MM.1S (cell line): ENCODE measurements around the gene DSC1.
"Not testable (repeated sequence)": the region's sequence is repeated elsewhere in the genome, so short reads cannot be mapped to it uniquely, and the experiment has no call there.

Experiments
- DNase-seq: peaks from one replicate; pipeline ENCODE4 v3.0.0-alpha.2; 2015
- H2AFZ ChIP-seq: fragments of 300-600 bp; sonication (generic); 2 replicates; pipeline ENCODE4 v1.6.0; 2016; ENCODE audit warnings: antibody characterized with exemption, low read length
- H3F3A ChIP-seq: fragments of 300-600 bp; sonication (generic); 2 replicates; pipeline ENCODE4 v1.6.1; 2016; ENCODE audit warnings: mild to moderate bottlenecking, antibody characterized with exemption, low read length, moderate library complexity, mixed read lengths; ENCODE audit not compliant: insufficient read depth
- H3K27ac ChIP-seq: fragments of 300-600 bp; sonication (generic); 2 replicates; pipeline ENCODE4 v1.5.1; 2016; ENCODE audit warnings: mild to moderate bottlenecking, low read length
- H3K27me3 ChIP-seq: fragments of 300-600 bp; sonication (generic); replicated peaks from 2 replicates; pipeline ENCODE4 v1.6.0; 2016; ENCODE audit warnings: low read length; ENCODE audit not compliant: insufficient read depth
- H3K36me3 ChIP-seq: fragments of 300-600 bp; sonication (generic); replicated peaks from 2 replicates; pipeline ENCODE4 v1.6.1; 2016; ENCODE audit warnings: mild to moderate bottlenecking, low read length, mixed read lengths; ENCODE audit not compliant: insufficient read depth
- H3K4me1 ChIP-seq: fragments of 300-600 bp; sonication (generic); 2 replicates; pipeline ENCODE4 v1.6.1; 2016; ENCODE audit warnings: low read length, mixed read lengths
- H3K4me2 ChIP-seq: fragments of 300-600 bp; sonication (generic); 2 replicates; pipeline ENCODE4 v1.6.0; 2016; ENCODE audit warnings: low read depth, low read length
- H3K4me3 ChIP-seq: fragments of 300-600 bp; sonication (generic); 2 replicates; pipeline ENCODE4 v1.5.1; 2016; ENCODE audit warnings: low read length, mixed read lengths
- H3K79me2 ChIP-seq: fragments of 300-600 bp; sonication (generic); 2 replicates; pipeline ENCODE4 v1.6.1; 2016; ENCODE audit warnings: mixed run types, low read length, mixed read lengths
- H3K9ac ChIP-seq: fragments of 300-600 bp; sonication (generic); 2 replicates; pipeline ENCODE4 v1.6.1; 2016; ENCODE audit warnings: low read length, mixed read lengths
- H3K9me2 ChIP-seq: fragments of 300-600 bp; sonication (generic); replicated peaks from 2 replicates; pipeline ENCODE4 v1.6.1; 2016; ENCODE audit warnings: mild to moderate bottlenecking, low read length, mixed read lengths; ENCODE audit not compliant: insufficient read depth
- H3K9me3 ChIP-seq: fragments of 300-600 bp; sonication (generic); replicated peaks from 2 replicates; pipeline ENCODE4 v1.6.1; 2016; ENCODE audit warnings: mild to moderate bottlenecking, low read length, mixed read lengths; ENCODE audit not compliant: insufficient read depth
- H4K20me1 ChIP-seq: fragments of 300-600 bp; sonication (generic); 2 replicates; pipeline ENCODE4 v1.6.1; 2016; ENCODE audit warnings: mild to moderate bottlenecking, low read length, moderate library complexity, mixed read lengths; ENCODE audit not compliant: insufficient read depth
- EZH2 ChIP-seq: fragments of 300-600 bp; sonication (generic); optimal IDR thresholded peaks from 2 replicates; pipeline ENCODE3; 2017; ENCODE audit warnings: low read depth, mild to moderate bottlenecking, antibody characterized with exemption, low read length, mixed read lengths
- EZH2phosphoT487 ChIP-seq: fragments of 300-600 bp; sonication (generic); IDR thresholded peaks from 2 replicates; pipeline ENCODE4 v1.6.1; 2018; ENCODE audit warnings: antibody characterized with exemption, low read length
- TF ChIP-seq, protein P1 (sequence below): fragments of 300-600 bp; sonication (generic); IDR thresholded peaks from 2 replicates; pipeline ENCODE4 v1.5.1; 2016; ENCODE audit warnings: antibody characterized with exemption, low read length, mixed read lengths

The DSC1 gene

DNA sequence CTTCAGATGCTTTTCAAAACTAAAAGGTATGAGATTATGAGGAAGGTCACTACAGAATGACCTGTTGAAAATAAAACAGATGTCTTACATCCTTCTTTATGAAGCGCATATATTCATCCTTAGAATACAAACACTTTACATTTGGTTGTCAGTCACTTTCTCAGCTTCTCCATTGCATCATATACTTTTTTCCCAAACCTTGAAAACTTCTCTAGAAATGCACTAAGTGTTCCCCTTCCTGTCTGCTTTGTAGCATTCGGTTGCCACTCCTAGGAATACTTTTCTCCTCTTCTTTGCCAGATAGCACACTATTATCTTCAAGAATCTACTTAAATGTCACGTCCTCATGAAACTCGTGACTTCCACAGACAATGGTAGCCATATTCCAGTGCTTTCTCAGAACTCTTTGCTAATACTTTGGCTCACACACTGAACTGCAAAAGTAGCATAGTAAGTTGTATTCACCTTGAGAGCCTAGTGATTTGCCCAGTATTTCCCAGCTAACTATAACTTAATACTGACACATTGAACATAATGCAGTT lies 27.6 kb downstream of the DSC1 start:
- Histone ChIP-seq H3K79me2 (no peaks in the 10 kb centered on the region), H3F3A (no peaks in the 10 kb centered on the region), H3K36me3 (no peaks in the 10 kb centered on the region), H4K20me1 (no peaks in the 10 kb centered on the region), H3K9me3 (no peaks in the 10 kb centered on the region), H3K27ac (no peak overlapping the region), H3K4me1 (no peaks in the 10 kb centered on the region), H3K4me2 (no peak overlapping the region), H3K4me3 (no peak overlapping the region), H3K27me3 (no peaks in the 10 kb centered on the region), H3K9me2 (no peaks in the 10 kb centered on the region), H3K9ac (no peak overlapping the region), H2AFZ (no peak overlapping the region)
- no peak for DNase-seq
- no peak for TF ChIP-seq EZH2
- TF ChIP-seq EZH2phosphoT487, result no peak
- TF ChIP-seq, protein P1, sequence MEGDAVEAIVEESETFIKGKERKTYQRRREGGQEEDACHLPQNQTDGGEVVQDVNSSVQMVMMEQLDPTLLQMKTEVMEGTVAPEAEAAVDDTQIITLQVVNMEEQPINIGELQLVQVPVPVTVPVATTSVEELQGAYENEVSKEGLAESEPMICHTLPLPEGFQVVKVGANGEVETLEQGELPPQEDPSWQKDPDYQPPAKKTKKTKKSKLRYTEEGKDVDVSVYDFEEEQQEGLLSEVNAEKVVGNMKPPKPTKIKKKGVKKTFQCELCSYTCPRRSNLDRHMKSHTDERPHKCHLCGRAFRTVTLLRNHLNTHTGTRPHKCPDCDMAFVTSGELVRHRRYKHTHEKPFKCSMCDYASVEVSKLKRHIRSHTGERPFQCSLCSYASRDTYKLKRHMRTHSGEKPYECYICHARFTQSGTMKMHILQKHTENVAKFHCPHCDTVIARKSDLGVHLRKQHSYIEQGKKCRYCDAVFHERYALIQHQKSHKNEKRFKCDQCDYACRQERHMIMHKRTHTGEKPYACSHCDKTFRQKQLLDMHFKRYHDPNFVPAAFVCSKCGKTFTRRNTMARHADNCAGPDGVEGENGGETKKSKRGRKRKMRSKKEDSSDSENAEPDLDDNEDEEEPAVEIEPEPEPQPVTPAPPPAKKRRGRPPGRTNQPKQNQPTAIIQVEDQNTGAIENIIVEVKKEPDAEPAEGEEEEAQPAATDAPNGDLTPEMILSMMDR, result no peak

DNA sequence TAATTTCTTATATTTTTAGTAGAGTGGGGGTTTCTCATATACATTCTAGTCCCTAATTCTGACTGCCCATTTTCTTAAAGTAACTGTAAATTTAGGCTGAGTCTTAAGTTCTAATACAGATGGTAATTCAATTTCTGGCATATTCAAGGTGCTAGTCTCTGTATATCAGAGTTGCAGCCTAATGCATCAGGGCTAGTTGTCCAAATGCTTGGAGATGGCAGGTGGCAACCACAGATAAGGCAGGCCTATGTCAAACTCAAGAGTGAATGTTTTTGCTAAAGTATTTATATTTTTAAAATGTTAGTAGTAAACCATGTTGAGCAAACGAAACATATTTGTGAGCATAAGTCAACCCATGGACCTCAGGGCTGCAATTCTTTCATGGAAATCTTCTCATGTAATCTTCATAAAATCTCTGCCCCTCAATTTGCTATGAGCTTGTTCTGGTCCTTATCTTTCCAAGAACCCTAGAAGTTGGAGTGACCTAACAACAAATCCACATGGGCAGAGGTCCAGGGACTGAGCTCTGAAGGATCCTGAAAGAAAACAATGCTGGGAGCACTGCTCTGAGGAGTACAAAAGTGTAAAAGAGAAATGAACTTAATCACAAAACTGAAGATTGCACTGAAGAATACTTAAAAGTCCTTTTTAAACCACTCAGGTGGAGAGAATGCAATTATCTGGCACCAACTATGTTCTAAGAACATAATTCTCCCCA lies 33.1 kb downstream of the DSC1 start:
- no peaks in the 10 kb centered on the region for H3K36me3 ChIP-seq
- H3F3A ChIP-seq, result no peaks in the 10 kb centered on the region
- H2AFZ ChIP-seq, result no peak overlapping the region
- no peak overlapping the region for H3K27ac ChIP-seq
- H3K9ac ChIP-seq, result no peak overlapping the region
- H3K27me3 ChIP-seq, result no peaks in the 10 kb centered on the region
- H3K4me2 ChIP-seq, result no peak overlapping the region
- no peaks in the 10 kb centered on the region for H3K4me1 ChIP-seq
- no peaks in the 10 kb centered on the region for H3K9me3 ChIP-seq
- H3K4me3 ChIP-seq, result no peak overlapping the region
- no peaks in the 10 kb centered on the region for H3K9me2 ChIP-seq
- no peaks in the 10 kb centered on the region for H3K79me2 ChIP-seq
- DNase-seq, result no peak
- TF ChIP-seq, protein P1, result no peak
- TF ChIP-seq EZH2phosphoT487 (no peak), EZH2 (no peak)
- H4K20me1 ChIP-seq, result no peaks in the 10 kb centered on the region

DNA sequence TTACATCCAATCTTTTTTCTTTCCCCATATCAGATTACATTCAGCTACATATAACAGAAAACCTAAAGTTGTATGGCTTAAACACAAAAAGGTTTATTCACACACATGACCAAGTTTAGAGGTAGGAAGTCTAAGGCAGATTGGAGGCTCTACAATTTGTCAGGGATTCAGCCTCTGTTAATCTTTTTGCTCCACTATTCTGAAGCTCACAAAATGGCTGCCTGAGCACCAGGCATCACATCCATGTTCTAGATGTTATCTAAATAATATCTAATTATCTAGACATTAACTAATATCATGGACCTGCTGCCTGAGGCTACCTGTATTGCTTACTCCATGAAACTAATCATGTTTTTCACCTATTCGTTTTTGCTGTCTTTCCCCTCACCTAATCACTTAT lies 36.8 kb downstream of the DSC1 start:
- TF ChIP-seq, protein P1, result no peak
- TF ChIP-seq EZH2 (no peak), EZH2phosphoT487 (no peak)
- peaks cover 2% of the 10 kb centered on the region for H3K4me1 ChIP-seq

DNA sequence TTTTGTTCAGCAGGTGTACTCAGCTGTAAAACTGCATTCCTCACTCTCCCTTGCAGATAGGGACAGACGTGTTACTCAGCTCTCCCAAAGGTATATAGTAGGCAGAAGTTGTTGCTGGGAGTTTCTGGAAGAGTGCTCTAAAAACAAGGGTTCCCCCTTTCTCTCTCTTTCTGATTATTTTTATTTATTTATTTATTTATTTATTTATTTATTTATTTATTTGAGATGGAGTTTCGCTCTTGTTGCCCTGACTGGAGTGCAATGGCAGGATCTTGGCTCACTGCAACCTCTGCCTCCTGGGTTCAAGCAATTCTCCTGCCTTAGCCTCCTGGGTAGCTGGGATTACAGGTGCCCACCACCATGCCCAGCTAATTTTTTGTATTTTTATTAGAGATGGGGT lies 39.5 kb downstream of the DSC1 start:
- H3K79me2 ChIP-seq, H4K20me1 ChIP-seq, H3K27me3 ChIP-seq, H3K9me2 ChIP-seq, H3F3A ChIP-seq, H3K4me2 ChIP-seq, H3K36me3 ChIP-seq, H3K4me1 ChIP-seq, H3K9ac ChIP-seq, H3K27ac ChIP-seq, H2AFZ ChIP-seq, H3K4me3 ChIP-seq, DNase-seq, H3K9me3 ChIP-seq: not testable (repeated sequence)

More for the DNA sequence above, 36.8 kb downstream of the DSC1 start:
- no peak for DNase-seq
- no peak overlapping the region for H3K9ac ChIP-seq
- H3K27me3 ChIP-seq, result no peaks in the 10 kb centered on the region
- H3K79me2 ChIP-seq, result no peaks in the 10 kb centered on the region
- H3K9me3 ChIP-seq, result no peaks in the 10 kb centered on the region
- H2AFZ ChIP-seq, result no peak overlapping the region
- H3K4me2 ChIP-seq, result no peak overlapping the region
- no peak overlapping the region for H3K4me3 ChIP-seq
- H3K9me2 ChIP-seq, result no peaks in the 10 kb centered on the region
- no peaks in the 10 kb centered on the region for H3K36me3 ChIP-seq
- H3K27ac ChIP-seq, result no peak overlapping the region
- no peaks in the 10 kb centered on the region for H4K20me1 ChIP-seq
- H3F3A ChIP-seq, result no peaks in the 10 kb centered on the region
